ENCODE results near the gene FBXO42. TPM values are rescaled to one million over a fixed set of nuclear protein-coding genes. Genes with fewer than 3 reads are reported as not detected.

FBXO42 gene
- total and polyA plus RNA-seq, 2 donors (not counting 3 experiments of a cell fraction or from before 2014, with no cell fraction given) = 16.3 to 20.4 TPM

GRCh38 chr1:16211824-16212223 lies 140.5 kb downstream of the FBXO42 start:
- BruUV-seq (replicated peaks) = no TSS peak
- TF ChIP-seq FOS (IDR thresholded peaks at IDR 0.05; ENCODE audit: borderline replicate concordance, insufficient read depth, low read length) (no peak), EZH2 (IDR thresholded peaks at IDR 0.05; ENCODE audit: borderline replicate concordance, low read depth, low read length, severe bottlenecking) (no peak), CTCF (IDR thresholded peaks at IDR 0.05; ENCODE audit: extremely low read depth in 1 of 2, insufficient read depth in 1 of 2, low read depth in 1 of 2, low read length in 2 of 2) (no peak), MYC (IDR thresholded peaks at IDR 0.05; ENCODE audit: low read depth, low read length) (no peak), JUN (IDR thresholded peaks at IDR 0.05; ENCODE audit: borderline replicate concordance, insufficient read depth, insufficient read length, low read depth) (no peak), MAX (IDR thresholded peaks at IDR 0.05; ENCODE audit: insufficient read depth, insufficient read length) (no peak), POLR2AphosphoS5 (IDR thresholded peaks at IDR 0.05; ENCODE audit: insufficient read depth, low read depth, low read length) (no peak), GATA2 (IDR thresholded peaks at IDR 0.05; ENCODE audit: insufficient read depth, insufficient read length, low read depth, low read length) (no peak)
- no peaks in the 10 kb centered on the region for H3K9me3 ChIP-seq (replicated peaks; ENCODE audit: control insufficient read depth, insufficient read depth, low read length)
- ChIA-PET POLR2A (no interaction called here), CTCF (interaction anchor here (1.3 to 1.8 kb wide), 3 partner anchors 33 to 152 kb away, joined by 3 to 5 read pairs (median 4); no protein-coding TSS in a partner anchor)
- no peaks in the 10 kb centered on the region for H3K27me3 ChIP-seq (ENCODE audit: control insufficient read depth in 2 of 2, insufficient read depth in 2 of 2, low read length in 2 of 2)
- no peak for DNase-seq (ENCODE audit: low read depth, low spot score)
- dilution Hi-C loops (cut with MboI; ENCODE audit: extremely low pct_ligation_motif_present, low sequenced_read_pairs) = no loop called here
- no peak for FAIRE-seq
- H3K4me1 ChIP-seq (ENCODE audit: control insufficient read depth, extremely low read depth, insufficient read depth, low read length) = peaks cover 11% of the 10 kb centered on the region
- no peaks in the 10 kb centered on the region for H4K20me1 ChIP-seq (replicated peaks; ENCODE audit: control insufficient read depth, extremely low read depth, insufficient read depth, low read length)
- H2AFZ ChIP-seq (ENCODE audit: low read depth, low read length) = no peak overlapping the region
- no peaks in the 10 kb centered on the region for H3K9me1 ChIP-seq (replicated peaks; ENCODE audit: control insufficient read depth, extremely low read depth, insufficient read depth, low read length)
- H3K9ac ChIP-seq (replicated peaks; ENCODE audit: extremely low read depth, insufficient read depth, low read length) = no peak overlapping the region
- no peaks in the 10 kb centered on the region for H3K36me3 ChIP-seq (ENCODE audit: control insufficient read depth in 2 of 2, extremely low read depth in 1 of 2, insufficient read depth in 2 of 2, low read length in 2 of 2)
- H3K4me2 ChIP-seq (ENCODE audit: insufficient read depth, low read length) = no peak overlapping the region
- intact Hi-C loops (cut with micrococcal nuclease) = no loop called here
- H3K4me3 ChIP-seq (replicated peaks in 1 of 3; ENCODE audit: insufficient read depth in 1 of 3, low read depth in 1 of 3, low read length in 3 of 3) = no peak overlapping the region
- no peaks in the 10 kb centered on the region for H3K79me2 ChIP-seq (ENCODE audit: control insufficient read depth, insufficient read depth, low read length)
- no peak overlapping the region for H3K27ac ChIP-seq (ENCODE audit: insufficient read depth, low read depth, low read length)

Data from endothelial cell of umbilical vein (primary cell).